Measurements from ENCODE around the gene CCIN. TPM values are rescaled to one million over a fixed set of nuclear protein-coding genes. Genes with fewer than 3 reads are reported as not detected.

Gene CCIN
- total and polyA plus RNA-seq, 2 of the 13 experiments (the other 11 are each of a cell fraction or from before 2014, with no cell fraction given), result not detected

DNA sequence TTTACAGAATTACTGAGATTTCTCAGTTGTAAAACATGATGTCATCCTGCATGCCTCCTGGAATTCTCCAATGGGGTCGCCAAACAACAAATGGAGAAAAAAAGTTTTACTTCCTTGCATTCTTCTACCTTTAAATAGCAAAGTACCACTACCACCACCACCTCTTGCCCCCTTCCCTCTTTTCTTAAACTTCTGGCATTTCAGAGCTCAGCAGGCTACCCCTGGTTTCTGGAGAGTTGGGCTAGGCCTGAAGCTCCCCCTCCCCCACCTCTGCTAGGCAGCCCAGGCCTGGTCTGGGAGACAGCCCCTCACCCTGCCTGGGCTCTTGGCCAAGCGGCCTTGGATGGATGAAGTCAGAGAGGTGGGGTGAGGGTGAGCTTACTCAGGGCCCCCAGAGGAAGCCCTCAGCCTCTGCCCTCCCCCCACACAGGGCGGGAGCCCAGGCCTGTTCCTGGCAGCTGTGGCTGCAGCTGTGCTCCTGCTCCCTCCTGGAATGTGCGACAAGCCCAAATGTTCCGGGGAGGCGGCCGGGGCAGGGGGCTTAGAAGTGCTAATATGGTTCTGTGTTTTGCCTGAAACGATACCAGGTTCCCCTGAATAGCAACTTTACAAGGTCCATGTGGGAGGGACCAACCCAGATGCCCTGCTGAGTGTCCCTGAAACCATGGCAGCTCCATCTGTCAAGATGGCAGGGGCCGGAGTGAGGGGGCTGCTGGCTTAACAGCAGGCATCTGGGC lies 6.0 kb upstream of the CCIN start:
- H3K36me3 ChIP-seq (replicated peaks in 1 of 2; ENCODE audit: control insufficient read depth in 1 of 2, insufficient read depth in 2 of 2, low read length in 2 of 2), result no peaks in the 10 kb centered on the region
- no peaks in the 10 kb centered on the region for H4K20me1 ChIP-seq (ENCODE audit: insufficient read depth, low read length)
- H3K9me3 ChIP-seq (ENCODE audit: low read length), result no peaks in the 10 kb centered on the region
- no peak for FAIRE-seq
- peak; percentile 54 for DNase-seq (ENCODE audit: low spot score)
- ATAC-seq, result peak; percentile 18; the same call in 2 of the 3 replicates
- in situ Hi-C loops (cut with HindIII; ENCODE audit: extremely low pct_ligation_motif_present, low pct_unique_long_range_greater_than_20kb), result no loop called here
- ChIA-PET CTCF (ENCODE audit: low intra/inter-chr PET ratio, low total read pairs) (interaction anchor here (3.8 kb wide), 1 partner anchor 60 kb away, joined by 40 read pairs; no protein-coding TSS in a partner anchor), POLR2A (interaction anchor here (1.0 to 1.1 kb wide), 2 partner anchors 12 to 27 kb away, joined by 3 to 5 read pairs; partner anchors contain the start of gene CLTA)
- H3K4me3 ChIP-seq (replicated peaks in 1 of 3; ENCODE audit: insufficient read depth in 1 of 3, low read depth in 2 of 3, low read length in 3 of 3), result no peak overlapping the region
- H3K9ac ChIP-seq (ENCODE audit: insufficient read depth, low read depth, low read length), result no peak overlapping the region
- no peaks in the 10 kb centered on the region for H3K79me2 ChIP-seq (ENCODE audit: insufficient read depth, low read length)
- peaks cover 9% of the 10 kb centered on the region; the same call in 1 of the 2 replicates for H3K4me1 ChIP-seq (ENCODE audit: insufficient read depth, low read length)
- 0% methylated on average over 1 of the region's 9 CpGs for WGBS (ENCODE audit: low lambda C conversion rate)
- peak overlapping the region; percentile 33; the same call in 1 of the 2 replicates for H3K4me2 ChIP-seq (ENCODE audit: low read depth, low read length)
- no TSS peak for BruUV-seq (replicated peaks)
- H3K27ac ChIP-seq (ENCODE audit: extremely low read length, insufficient read depth, low read length), result no peak overlapping the region
- H2AFZ ChIP-seq (ENCODE audit: low read length), result no peak overlapping the region
- H3K27me3 ChIP-seq (ENCODE audit: control insufficient read depth in 1 of 2, insufficient read depth in 2 of 2, low read length in 2 of 2), result peaks cover 1 to 12% of the 10 kb centered on the region in 2 experiments; a peak in 1 of 5 replicates
- intact Hi-C loops (cut with micrococcal nuclease; ENCODE audit: unreplicated experiment), result no loop called here
- TF ChIP-seq, protein P1, sequence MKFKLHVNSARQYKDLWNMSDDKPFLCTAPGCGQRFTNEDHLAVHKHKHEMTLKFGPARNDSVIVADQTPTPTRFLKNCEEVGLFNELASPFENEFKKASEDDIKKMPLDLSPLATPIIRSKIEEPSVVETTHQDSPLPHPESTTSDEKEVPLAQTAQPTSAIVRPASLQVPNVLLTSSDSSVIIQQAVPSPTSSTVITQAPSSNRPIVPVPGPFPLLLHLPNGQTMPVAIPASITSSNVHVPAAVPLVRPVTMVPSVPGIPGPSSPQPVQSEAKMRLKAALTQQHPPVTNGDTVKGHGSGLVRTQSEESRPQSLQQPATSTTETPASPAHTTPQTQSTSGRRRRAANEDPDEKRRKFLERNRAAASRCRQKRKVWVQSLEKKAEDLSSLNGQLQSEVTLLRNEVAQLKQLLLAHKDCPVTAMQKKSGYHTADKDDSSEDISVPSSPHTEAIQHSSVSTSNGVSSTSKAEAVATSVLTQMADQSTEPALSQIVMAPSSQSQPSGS (CRISPR knock-in tag; IDR thresholded peaks at IDR 0.05), result no peak
- TF ChIP-seq U2AF1 (optimal IDR thresholded peaks at IDR 0.05; ENCODE audit: low read depth, low read length) (no peak), ZIK1 (CRISPR knock-in tag; IDR thresholded peaks at IDR 0.05; ENCODE audit: borderline replicate concordance, low read depth) (no peak), HHEX (CRISPR knock-in tag; IDR thresholded peaks at IDR 0.05) (no peak), NCOA2 (CRISPR knock-in tag; IDR thresholded peaks at IDR 0.05) (no peak), ZZZ3 (CRISPR knock-in tag; IDR thresholded peaks at IDR 0.05; ENCODE audit: borderline replicate concordance) (no peak), PAX8 (CRISPR knock-in tag; IDR thresholded peaks at IDR 0.05; ENCODE audit: borderline replicate concordance) (no peak), ZNF577 (CRISPR knock-in tag; IDR thresholded peaks at IDR 0.05; ENCODE audit: borderline replicate concordance, low read depth) (no peak), SUZ12 (IDR thresholded peaks at IDR 0.05; ENCODE audit: low read depth, low read length) (no peak), KDM5B (CRISPR knock-in tag; IDR thresholded peaks at IDR 0.05; ENCODE audit: borderline replicate concordance) (no peak), ZNF629 (CRISPR knock-in tag; conservative IDR thresholded peaks at IDR 0.05) (no peak)
- TF ChIP-seq, protein P2, sequence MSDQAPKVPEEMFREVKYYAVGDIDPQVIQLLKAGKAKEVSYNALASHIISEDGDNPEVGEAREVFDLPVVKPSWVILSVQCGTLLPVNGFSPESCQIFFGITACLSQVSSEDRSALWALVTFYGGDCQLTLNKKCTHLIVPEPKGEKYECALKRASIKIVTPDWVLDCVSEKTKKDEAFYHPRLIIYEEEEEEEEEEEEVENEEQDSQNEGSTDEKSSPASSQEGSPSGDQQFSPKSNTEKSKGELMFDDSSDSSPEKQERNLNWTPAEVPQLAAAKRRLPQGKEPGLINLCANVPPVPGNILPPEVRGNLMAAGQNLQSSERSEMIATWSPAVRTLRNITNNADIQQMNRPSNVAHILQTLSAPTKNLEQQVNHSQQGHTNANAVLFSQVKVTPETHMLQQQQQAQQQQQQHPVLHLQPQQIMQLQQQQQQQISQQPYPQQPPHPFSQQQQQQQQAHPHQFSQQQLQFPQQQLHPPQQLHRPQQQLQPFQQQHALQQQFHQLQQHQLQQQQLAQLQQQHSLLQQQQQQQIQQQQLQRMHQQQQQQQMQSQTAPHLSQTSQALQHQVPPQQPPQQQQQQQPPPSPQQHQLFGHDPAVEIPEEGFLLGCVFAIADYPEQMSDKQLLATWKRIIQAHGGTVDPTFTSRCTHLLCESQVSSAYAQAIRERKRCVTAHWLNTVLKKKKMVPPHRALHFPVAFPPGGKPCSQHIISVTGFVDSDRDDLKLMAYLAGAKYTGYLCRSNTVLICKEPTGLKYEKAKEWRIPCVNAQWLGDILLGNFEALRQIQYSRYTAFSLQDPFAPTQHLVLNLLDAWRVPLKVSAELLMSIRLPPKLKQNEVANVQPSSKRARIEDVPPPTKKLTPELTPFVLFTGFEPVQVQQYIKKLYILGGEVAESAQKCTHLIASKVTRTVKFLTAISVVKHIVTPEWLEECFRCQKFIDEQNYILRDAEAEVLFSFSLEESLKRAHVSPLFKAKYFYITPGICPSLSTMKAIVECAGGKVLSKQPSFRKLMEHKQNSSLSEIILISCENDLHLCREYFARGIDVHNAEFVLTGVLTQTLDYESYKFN (CRISPR knock-in tag; conservative IDR thresholded peaks at IDR 0.05), result peak; percentile 30; the same call in 1 of the 2 replicates
- TF ChIP-seq, protein P3, sequence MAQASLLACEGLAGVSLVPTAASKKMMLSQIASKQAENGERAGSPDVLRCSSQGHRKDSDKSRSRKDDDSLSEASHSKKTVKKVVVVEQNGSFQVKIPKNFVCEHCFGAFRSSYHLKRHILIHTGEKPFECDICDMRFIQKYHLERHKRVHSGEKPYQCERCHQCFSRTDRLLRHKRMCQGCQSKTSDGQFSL (CRISPR knock-in tag; IDR thresholded peaks at IDR 0.05), result no peak
- TF ChIP-seq, protein P4, sequence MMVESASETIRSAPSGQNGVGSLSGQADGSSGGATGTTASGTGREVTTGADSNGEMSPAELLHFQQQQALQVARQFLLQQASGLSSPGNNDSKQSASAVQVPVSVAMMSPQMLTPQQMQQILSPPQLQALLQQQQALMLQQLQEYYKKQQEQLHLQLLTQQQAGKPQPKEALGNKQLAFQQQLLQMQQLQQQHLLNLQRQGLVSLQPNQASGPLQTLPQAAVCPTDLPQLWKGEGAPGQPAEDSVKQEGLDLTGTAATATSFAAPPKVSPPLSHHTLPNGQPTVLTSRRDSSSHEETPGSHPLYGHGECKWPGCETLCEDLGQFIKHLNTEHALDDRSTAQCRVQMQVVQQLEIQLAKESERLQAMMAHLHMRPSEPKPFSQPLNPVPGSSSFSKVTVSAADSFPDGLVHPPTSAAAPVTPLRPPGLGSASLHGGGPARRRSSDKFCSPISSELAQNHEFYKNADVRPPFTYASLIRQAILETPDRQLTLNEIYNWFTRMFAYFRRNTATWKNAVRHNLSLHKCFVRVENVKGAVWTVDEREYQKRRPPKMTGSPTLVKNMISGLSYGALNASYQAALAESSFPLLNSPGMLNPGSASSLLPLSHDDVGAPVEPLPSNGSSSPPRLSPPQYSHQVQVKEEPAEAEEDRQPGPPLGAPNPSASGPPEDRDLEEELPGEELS (CRISPR knock-in tag; IDR thresholded peaks at IDR 0.05), result no peak

Measured in HepG2 (cell line).